Aorta (tissue), 5 donors: ENCODE data around the gene TOP2B. TPM values are rescaled to one million over a fixed set of nuclear protein-coding genes. Genes with fewer than 3 reads are reported as not detected.

Experiments used
- ATAC-seq: fragments of 200-7000 bp; cut with Tn5 transposase; one replicate; pipeline ENCODE4 v1.9.1; 2022; ENCODE audit warnings: moderate library complexity; ENCODE audit not compliant: low FRiP score
- DNase-seq, 2 donors: peaks; one replicate each; pipeline ENCODE4 v3.0.0-alpha.2; 2020
- H3K27ac ChIP-seq, 2 donors: one replicate each; pipeline ENCODE4 v1.5.1; 2013; ENCODE audit warnings: low read length in 2 of 2, mild to moderate bottlenecking in 2 of 2, moderate library complexity in 2 of 2, control low read depth in 1 of 2, inconsistent platforms in 1 of 2, low read depth in 1 of 2
- H3K27me3 ChIP-seq, 2 donors: one replicate each; pipeline ENCODE4 v1.6.1; 2013; ENCODE audit warnings: control low read depth in 1 of 2, low read length in 1 of 2, mild to moderate bottlenecking in 1 of 2, moderate library complexity in 1 of 2; ENCODE audit not compliant: insufficient read depth in 2 of 2, control insufficient read depth in 1 of 2
- H3K36me3 ChIP-seq, 2 donors: one replicate each; pipeline ENCODE4 v1.6.1; 2013; ENCODE audit warnings: control low read depth in 1 of 2, low read length in 1 of 2, mild to moderate bottlenecking in 1 of 2; ENCODE audit not compliant: insufficient read depth in 2 of 2, control insufficient read depth in 1 of 2
- H3K4me1 ChIP-seq, 2 donors: one replicate each; pipeline ENCODE4 v1.6.1; 2013; ENCODE audit warnings: low read length in 2 of 2, control low read depth in 1 of 2, mild to moderate bottlenecking in 1 of 2, moderate library complexity in 1 of 2; ENCODE audit not compliant: insufficient read depth in 2 of 2, control insufficient read depth in 1 of 2
- H3K4me3 ChIP-seq, 2 donors: one replicate each; pipeline ENCODE4 v1.5.1; 2013; ENCODE audit warnings: low read length in 2 of 2, control low read depth in 1 of 2, mild to moderate bottlenecking in 1 of 2
- H3K9me3 ChIP-seq: one replicate; pipeline ENCODE4 v1.6.1; 2013; ENCODE audit warnings: mild to moderate bottlenecking, low read length; ENCODE audit not compliant: control insufficient read depth
- WGBS, 2 donors: extraction: QIAGEN DNeasy Blood & Tissue Kit; methylation state at CpG; one replicate each; pipeline ENCODE4 v1.1.7; 2013; 5-methylcytosine and 5-hydroxymethylcytosine counted together
- intact Hi-C, 2 donors: fragments of 100-400 bp; cut with DNase I; formaldehyde crosslinking; loops; one replicate each; pipeline versions ENCODE4 v1.14.2 to v1.15.0; 2022
- polyA plus RNA-seq, 2 donors: library from polyadenylated mRNA; stranded (reverse); fragments of 200-250 nt; gene quantifications; one replicate each; pipeline ENCODE4 v1.2.3, GENCODE V29; 2013
- total RNA-seq, 2 donors: library from RNA; stranded (reverse); fragmentation: NEBNext Ultra II Directional; extraction: Animal tissue kit (Norgen Biotek cat#: 25700); gene quantifications; one replicate each; pipeline ENCODE4 v1.2.1, GENCODE V29; 2021
- donor health status: healthy with polysubstance abuse.
- donor health status: Bipolar disorder and iron deficiency.
- donor health status: DM: no; HTN: no; CAD: no.
- donor health status: DM: no; HTN: no; CAD: no.
- donor health status: DM: yes; HTN: yes; CAD: no.

The TOP2B gene
- total and polyA plus RNA-seq, 4 donors = 28.8 to 98.3 (median 71.1) TPM

GRCh38 chr3:25619382-25619781 is 45.3 kb downstream of the TOP2B start:
- ATAC-seq = no peak
- H3K27ac ChIP-seq = no peak overlapping the region
- H3K9me3 ChIP-seq = no peaks in the 10 kb centered on the region
- no peak for DNase-seq
- H3K4me3 ChIP-seq = no peak overlapping the region
- intact Hi-C loops = no loop called here
- H3K27me3 ChIP-seq = no peaks in the 10 kb centered on the region
- no peaks in the 10 kb centered on the region for H3K4me1 ChIP-seq
- no peaks in the 10 kb centered on the region for H3K36me3 ChIP-seq

GRCh38 chr3:25618028-25618427 is 46.7 kb downstream of the TOP2B start:
- no peaks in the 10 kb centered on the region for H3K9me3 ChIP-seq
- intact Hi-C loops = no loop called here
- no peaks in the 10 kb centered on the region for H3K4me1 ChIP-seq
- ATAC-seq = no peak
- no peaks in the 10 kb centered on the region for H3K36me3 ChIP-seq
- H3K4me3 ChIP-seq = no peak overlapping the region
- DNase-seq = no peak
- no peak overlapping the region for H3K27ac ChIP-seq
- H3K27me3 ChIP-seq = no peaks in the 10 kb centered on the region

- Histone ChIP-seq H3K4me1 (no peaks in the 10 kb centered on the region), H3K4me3 (no peak overlapping the region), H3K9me3 (no peaks in the 10 kb centered on the region), H3K36me3 (peaks cover 0 to 2% of the 10 kb centered on the region in 2 donors), H3K27ac (no peak overlapping the region), H3K27me3 (no peaks in the 10 kb centered on the region)
- intact Hi-C loops = no loop called here
- DNase-seq = no peak
- 93 to 94% methylated on average over 5 of the region's 5 CpGs for WGBS, 2 donors
- ATAC-seq = no peak
These were observed 53.5 kb downstream of the TOP2B start for GRCh38 chr3:25611193-25611592.

- Histone ChIP-seq H3K9me3 (no peaks in the 10 kb centered on the region), H3K27me3 (no peaks in the 10 kb centered on the region), H3K27ac (no peak overlapping the region), H3K4me3 (no peak overlapping the region), H3K36me3 (peaks cover 0 to 2% of the 10 kb centered on the region in 2 donors), H3K4me1 (no peaks in the 10 kb centered on the region)
- intact Hi-C loops = no loop called here
- ATAC-seq (no peak), DNase-seq (no peak)
These were observed 53.9 kb downstream of the TOP2B start for GRCh38 chr3:25610779-25611178.

- Histone ChIP-seq H3K4me1 (no peaks in the 10 kb centered on the region), H3K9me3 (no peaks in the 10 kb centered on the region), H3K27ac (no peak overlapping the region), H3K36me3 (peaks cover 0 to 2% of the 10 kb centered on the region in 2 donors), H3K27me3 (no peaks in the 10 kb centered on the region), H3K4me3 (no peak overlapping the region)
- 96% methylated on average over 1 of the region's 1 CpG for WGBS, 2 donors
- intact Hi-C loops = no loop called here
- no peak for DNase-seq
- ATAC-seq = no peak
These were observed 54.5 kb downstream of the TOP2B start for GRCh38 chr3:25610167-25610566.

- no peak overlapping the region for H3K27ac ChIP-seq
- no peaks in the 10 kb centered on the region for H3K27me3 ChIP-seq
- peaks cover 0 to 5% of the 10 kb centered on the region in 2 donors for H3K4me1 ChIP-seq
- intact Hi-C loops = no loop called here
- no peak overlapping the region for H3K4me3 ChIP-seq
- WGBS, 2 donors = 62 to 65% methylated on average over 5 of the region's 5 CpGs
- peak; percentile 71 for ATAC-seq
- H3K36me3 ChIP-seq = peaks cover 0 to 4% of the 10 kb centered on the region in 2 donors
- H3K9me3 ChIP-seq = no peaks in the 10 kb centered on the region
- DNase-seq = no peak
These were observed 60.5 kb downstream of the TOP2B start for GRCh38 chr3:25604107-25604805.

GRCh38 chr3:25603703-25604102 is 61.0 kb downstream of the TOP2B start:
- H3K4me1 ChIP-seq = peaks cover 0 to 5% of the 10 kb centered on the region in 2 donors
- DNase-seq (no peak), ATAC-seq (peak; percentile 75)
- WGBS, 2 donors = 4 to 10% methylated on average over 1 of the region's 1 CpG
- no peak overlapping the region for H3K4me3 ChIP-seq
- H3K9me3 ChIP-seq = no peaks in the 10 kb centered on the region
- no peak overlapping the region for H3K27ac ChIP-seq
- intact Hi-C loops = no loop called here
- H3K27me3 ChIP-seq = no peaks in the 10 kb centered on the region
- H3K36me3 ChIP-seq = peaks cover 0 to 4% of the 10 kb centered on the region in 2 donors

GRCh38 chr3:25597535-25598101 is 67.1 kb downstream of the TOP2B start:
- ATAC-seq (no peak), DNase-seq (no peak)
- peaks cover 0 to 4% of the 10 kb centered on the region in 2 donors for H3K4me1 ChIP-seq
- WGBS, 2 donors = 61 to 67% methylated on average over 1 of the region's 1 CpG
- H3K9me3 ChIP-seq = no peaks in the 10 kb centered on the region
- no peak overlapping the region for H3K4me3 ChIP-seq
- H3K36me3 ChIP-seq = peaks cover 0 to 4% of the 10 kb centered on the region in 2 donors
- H3K27me3 ChIP-seq = no peaks in the 10 kb centered on the region
- intact Hi-C loops = loop anchor here in 1 of 2 donors (10.0 kb wide), 1 partner anchor 173 kb away; the partner anchor contains the start of gene RARB
- H3K27ac ChIP-seq = no peak overlapping the region

GRCh38 chr3:25594007-25594502 is 70.7 kb downstream of the TOP2B start:
- H3K27me3 ChIP-seq = no peaks in the 10 kb centered on the region
- 0 to 3% methylated on average over 1 of the region's 1 CpG for WGBS, 2 donors
- ATAC-seq (peak; percentile 69), DNase-seq (no peak)
- intact Hi-C loops = loop anchor here (2.0 to 10.0 kb wide), 7 partner anchors 167 to 821 kb away; partner anchors contain the start of gene RARB (in 2 of the 2)
- H3K9me3 ChIP-seq = no peaks in the 10 kb centered on the region
- H3K4me1 ChIP-seq = peaks cover 0 to 4% of the 10 kb centered on the region in 2 donors
- peaks cover 0 to 2% of the 10 kb centered on the region in 2 donors for H3K36me3 ChIP-seq
- no peak overlapping the region for H3K27ac ChIP-seq
- no peak overlapping the region for H3K4me3 ChIP-seq
